Activated T-cell treated with anti-CD3 and anti-CD28 coated beads for 48 hours (primary cell): ENCODE measurements around the gene HSD3B7.
A peak's percentile ranks its signal among the peaks of the same experiment; 100 is the strongest.
"Not testable (repeated sequence)": the region's sequence is repeated elsewhere in the genome, so short reads cannot be mapped to it uniquely, and the experiment has no call there.

Experiments
- DNase-seq: peaks from one replicate; pipeline ENCODE4 v3.0.0-alpha.2; 2020; ENCODE audit warnings: low read depth

HSD3B7 gene

DNA sequence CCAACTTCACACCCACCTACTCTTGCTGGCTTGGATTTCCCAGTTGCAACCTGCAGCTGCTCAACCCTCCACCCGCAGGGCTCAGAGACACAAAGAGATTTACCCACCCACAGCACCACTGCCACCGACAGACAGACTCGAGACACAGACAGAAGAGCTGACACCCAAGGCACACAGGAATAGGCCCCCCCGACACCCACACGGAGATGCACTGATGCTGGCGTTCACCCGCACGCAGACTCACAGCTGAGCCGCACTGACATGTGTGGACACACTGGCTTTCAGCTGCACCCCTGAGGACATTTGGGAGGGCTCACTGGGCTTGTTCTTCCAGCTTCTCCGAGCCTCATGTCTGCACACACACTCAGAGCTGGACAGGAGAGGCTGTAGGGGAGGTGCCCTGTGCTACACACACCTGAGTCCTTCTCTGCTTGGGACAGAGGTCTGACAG is 17.3 kb downstream of the HSD3B7 start:
- no peak for DNase-seq

DNA sequence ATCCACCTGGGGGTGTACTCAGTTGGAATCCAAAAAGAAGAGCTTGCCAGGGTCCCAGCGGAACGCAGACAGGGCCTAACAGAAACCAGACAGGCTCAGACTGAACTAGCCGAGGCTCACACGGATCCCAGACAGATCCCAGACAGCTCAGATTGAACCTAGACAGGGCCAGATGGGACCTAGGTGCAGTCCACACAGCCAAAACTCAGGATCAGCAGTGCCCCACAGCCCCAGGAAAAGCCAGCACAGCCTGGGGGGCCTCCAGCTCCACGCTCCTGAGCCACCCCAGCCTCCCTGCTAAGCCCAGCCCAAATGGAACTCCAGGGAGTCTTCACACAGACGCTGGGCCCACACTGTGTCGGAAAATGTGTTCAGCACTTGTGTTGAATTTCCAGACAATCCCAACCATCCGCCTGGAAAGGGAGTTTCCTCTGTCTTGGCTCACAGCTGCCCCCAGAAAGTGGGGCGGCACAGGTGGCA is 17.9 kb downstream of the HSD3B7 start:
- no peak for DNase-seq

- no peak for DNase-seq
These were observed 18.7 kb downstream of the HSD3B7 start for GRCh38 chr16:31003744-31004143.

DNA sequence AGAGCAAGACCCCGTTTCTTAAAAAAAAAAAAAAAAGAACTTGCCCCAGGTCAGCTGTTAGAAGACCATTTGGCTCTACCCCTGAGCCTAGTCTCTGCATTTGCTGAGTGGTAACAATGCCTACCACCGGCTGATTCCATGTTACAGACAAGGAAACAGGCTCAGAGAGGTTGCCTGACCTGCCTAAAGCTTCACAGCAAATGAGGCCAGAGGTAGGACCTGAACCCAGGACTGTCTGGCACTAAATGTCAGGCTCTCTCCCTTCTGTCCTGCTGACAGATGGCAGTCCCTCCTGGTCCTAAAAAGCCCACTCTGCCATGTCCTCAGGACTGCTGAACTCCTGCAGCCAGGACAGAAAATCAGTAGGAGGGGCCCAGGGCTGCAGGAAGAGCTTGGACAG is 19.7 kb downstream of the HSD3B7 start:
- DNase-seq: no peak

GRCh38 chr16:31005350-31006085 is 20.5 kb downstream of the HSD3B7 start:
- no peak for DNase-seq

GRCh38 chr16:31006086-31006385 is 21.0 kb downstream of the HSD3B7 start:
- no peak for DNase-seq

GRCh38 chr16:31006589-31006988 is 21.6 kb downstream of the HSD3B7 start:
- no peak for DNase-seq

GRCh38 chr16:31007684-31008083 is 22.7 kb downstream of the HSD3B7 start:
- no peak for DNase-seq

DNA sequence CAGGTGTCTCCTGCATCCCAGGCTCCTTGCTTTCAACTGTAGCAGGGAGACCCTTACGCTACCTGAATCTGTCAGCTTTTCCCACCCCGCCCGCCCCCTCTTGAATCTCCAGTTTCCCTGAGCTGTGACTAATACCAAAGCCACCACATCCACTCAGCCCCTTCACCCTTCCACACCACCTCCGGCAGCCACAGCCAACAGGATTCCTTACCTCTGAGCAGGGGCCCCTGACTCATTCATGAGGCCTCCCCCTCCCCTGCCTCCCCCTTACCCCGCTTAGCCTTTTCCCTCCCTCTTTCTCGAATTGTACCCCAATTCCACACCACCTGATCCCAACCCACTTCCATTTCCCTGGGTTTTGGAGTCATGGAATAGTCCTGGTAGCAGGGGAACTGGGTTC is 23.1 kb downstream of the HSD3B7 start:
- no peak for DNase-seq

GRCh38 chr16:31008551-31008950 is 23.5 kb downstream of the HSD3B7 start:
- no peak for DNase-seq

- no peak for DNase-seq
These were observed 24.1 kb downstream of the HSD3B7 start for GRCh38 chr16:31009120-31009519.

DNA sequence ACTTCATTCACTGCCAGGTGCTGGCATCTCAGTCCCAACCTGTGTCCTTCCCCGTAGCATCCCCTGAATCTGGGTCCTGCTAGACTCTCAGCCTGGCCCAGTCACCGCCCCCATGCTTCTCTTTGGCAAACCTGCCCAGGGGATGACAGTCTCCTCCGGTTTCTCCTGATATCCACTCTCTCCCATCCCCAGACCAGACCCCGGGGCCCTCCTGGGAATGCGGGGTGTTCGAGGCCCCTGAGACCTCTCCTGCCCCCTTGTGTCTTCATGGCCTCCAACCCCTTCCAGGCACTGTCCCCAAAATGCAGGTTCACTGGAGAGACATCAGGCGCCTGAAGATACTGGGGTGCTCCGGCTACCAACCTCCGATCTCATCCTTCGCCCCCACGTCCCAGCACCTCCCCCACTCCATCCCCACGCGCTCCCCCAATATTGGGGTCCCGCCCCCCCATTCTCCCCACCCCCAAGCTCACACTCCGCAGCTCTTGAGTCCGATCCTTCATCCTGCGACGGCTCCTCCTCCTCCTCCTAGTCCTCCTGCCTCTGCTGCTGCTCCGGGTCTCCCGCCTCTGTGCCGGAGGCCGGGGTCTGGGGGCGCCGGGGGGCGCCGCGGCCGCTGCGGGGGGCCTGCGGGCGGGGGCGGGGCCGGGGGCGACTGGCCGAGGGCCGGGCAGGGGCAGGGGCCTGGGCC is 25.0 kb downstream of the HSD3B7 start:
- no peak for DNase-seq

- DNase-seq: peak; percentile 27
These were observed 25.7 kb downstream of the HSD3B7 start, which contains the start of gene STX1B for GRCh38 chr16:31010585-31011325. TSS of gene STX1B (minus strand) at chr16:31010638. CDS start at chr16:31010396, 242 bp downstream.

DNA sequence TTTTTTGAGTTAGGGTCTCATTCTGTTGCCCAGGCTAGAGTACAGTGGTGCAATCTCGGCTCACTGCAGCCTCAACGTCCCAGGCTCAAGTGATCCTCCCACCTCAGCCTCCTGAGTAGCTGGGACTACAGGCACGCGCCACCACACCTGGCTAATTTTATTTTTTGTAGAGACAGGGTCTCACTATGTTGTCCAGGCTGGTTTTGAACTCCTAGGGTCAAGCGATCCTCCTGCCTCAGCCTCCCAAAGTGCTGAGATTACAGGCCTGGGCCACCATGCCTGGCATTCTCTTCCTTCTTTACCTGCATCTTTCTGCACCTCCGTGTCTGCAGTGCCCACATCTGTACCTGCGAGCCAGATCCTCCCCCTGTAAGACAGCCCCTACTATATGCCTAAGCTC is 26.8 kb downstream of the HSD3B7 start:
- DNase-seq: not testable (repeated sequence)

- DNase-seq: not testable (repeated sequence)
These were observed 28.3 kb downstream of the HSD3B7 start for GRCh38 chr16:31013292-31013691.

DNA sequence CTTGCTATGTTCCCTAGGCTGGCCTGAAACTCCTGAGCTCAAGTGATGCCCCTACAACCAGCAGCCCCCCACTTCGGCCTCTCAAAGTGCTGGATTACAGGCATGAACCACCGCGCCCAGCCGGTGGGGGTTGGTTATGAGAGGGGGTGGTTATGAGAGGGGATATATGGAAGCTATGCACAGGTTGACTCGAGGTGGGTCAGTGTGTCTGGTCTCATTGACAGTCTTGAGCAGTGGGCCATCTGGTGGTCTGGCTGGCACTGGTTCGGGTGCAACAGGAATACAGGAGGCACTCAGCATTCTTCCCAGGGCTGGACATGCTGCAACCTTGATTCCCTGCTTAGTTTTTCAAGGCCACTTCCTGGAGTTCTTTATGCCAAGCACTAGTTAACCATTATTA is 31.0 kb downstream of the HSD3B7 start:
- DNase-seq: no peak

GRCh38 chr16:31017756-31018155 is 32.7 kb downstream of the HSD3B7 start:
- not testable (repeated sequence) for DNase-seq

DNA sequence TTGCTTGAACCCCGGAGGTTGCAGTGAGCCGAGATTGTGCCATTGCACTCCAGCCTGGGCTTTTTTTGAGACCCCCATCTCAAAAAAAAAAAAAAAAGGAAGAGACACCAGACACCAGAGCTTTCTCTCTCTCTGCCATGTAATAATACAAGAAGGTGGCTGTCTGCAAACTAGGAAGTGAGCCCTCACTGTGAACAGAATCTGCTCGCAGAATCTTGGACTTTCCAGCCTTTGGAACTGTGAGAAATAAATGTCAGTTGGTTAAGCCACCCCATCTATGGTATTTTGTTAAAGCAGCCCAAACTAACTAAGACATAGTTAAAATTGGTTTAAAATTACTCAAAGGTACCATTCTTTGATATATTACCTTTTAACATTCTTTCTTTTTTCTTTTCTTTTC is 35.5 kb downstream of the HSD3B7 start:
- DNase-seq: no peak

DNA sequence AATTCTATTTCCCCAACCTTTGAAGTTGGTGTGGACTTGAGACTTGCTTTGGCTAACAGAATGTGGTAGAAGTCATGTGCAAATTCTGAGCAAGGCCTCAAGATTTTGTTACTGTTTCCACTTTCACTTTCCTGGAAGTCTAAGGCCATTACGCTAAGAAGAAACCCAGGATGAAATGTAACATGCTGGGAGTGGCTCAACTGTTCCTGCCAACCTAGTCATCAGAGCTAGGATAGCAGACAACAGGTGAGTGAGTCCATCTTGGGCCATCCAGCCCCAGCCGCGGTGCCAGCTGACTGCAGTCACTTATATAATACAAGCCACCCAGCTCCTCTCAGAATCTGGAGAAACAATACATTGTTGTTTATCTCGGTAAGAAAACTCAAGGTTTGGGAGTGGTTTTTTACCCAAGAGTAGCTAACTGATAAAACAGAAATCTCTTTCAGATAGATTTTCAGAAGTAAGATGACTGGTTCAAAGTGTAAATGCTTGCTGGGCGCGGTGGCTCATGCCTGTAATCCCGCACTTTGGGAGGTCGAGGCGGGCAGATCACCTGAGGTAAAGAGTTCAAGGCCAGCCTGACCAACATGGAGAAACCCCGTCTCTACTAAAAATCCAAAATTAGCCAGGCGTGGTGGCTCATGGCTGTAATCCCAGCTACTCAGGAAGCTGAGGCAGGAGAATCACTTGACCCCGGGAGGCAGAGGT is 37.7 kb downstream of the HSD3B7 start:
- no peak for DNase-seq

- DNase-seq: no peak
These were observed 38.2 kb downstream of the HSD3B7 start for GRCh38 chr16:31023252-31023602.

GRCh38 chr16:31023627-31024226 is 38.7 kb downstream of the HSD3B7 start:
- no peak for DNase-seq

DNA sequence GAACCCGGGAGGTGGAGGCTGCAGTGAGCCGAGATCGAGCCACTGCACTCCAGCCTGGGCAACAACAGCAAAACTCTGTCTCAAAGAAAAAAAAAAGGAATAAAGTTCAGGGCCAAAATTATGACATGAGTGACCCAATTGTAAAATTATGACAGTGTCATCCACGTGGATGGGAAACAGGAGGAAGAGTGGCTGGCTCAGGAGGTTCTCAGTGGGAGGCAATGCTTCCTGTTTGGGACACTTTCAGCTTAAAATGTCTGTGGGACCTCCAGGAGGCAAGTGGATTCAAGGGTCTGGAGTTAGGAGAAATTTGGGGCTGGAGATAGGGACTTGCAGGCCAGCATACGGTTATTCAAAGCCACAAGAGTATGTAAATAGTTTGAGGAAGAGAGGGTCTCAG is 40.3 kb downstream of the HSD3B7 start:
- no peak for DNase-seq
